Neuronal stem cell (in vitro differentiated cells): ENCODE results near the gene RUNDC3A.

Experiments
- DNase-seq: peaks from one replicate; pipeline ENCODE4 v3.0.0-alpha.2; 2013; ENCODE audit warnings: low spot score
- H2AFZ ChIP-seq: one replicate; pipeline ENCODE4 v1.6.1; 2013; ENCODE audit warnings: mild to moderate bottlenecking, low read length, inconsistent platforms
- H2AK5ac ChIP-seq: 2 replicates; pipeline ENCODE4 v1.6.1; 2013; ENCODE audit warnings: low read depth, mild to moderate bottlenecking, inconsistent platforms, low read length, moderate library complexity, mixed read lengths
- H2BK120ac ChIP-seq: 2 replicates; pipeline ENCODE4 v1.6.1; 2013; ENCODE audit warnings: low read depth, mild to moderate bottlenecking, inconsistent platforms, low read length, moderate library complexity, mixed read lengths
- H2BK12ac ChIP-seq: one replicate; pipeline ENCODE4 v1.6.1; 2013; ENCODE audit warnings: low read length, inconsistent platforms
- H2BK15ac ChIP-seq: 2 replicates; pipeline ENCODE4 v1.6.1; 2013; ENCODE audit warnings: mild to moderate bottlenecking, low read length, inconsistent platforms, mixed read lengths
- H2BK5ac ChIP-seq: one replicate; pipeline ENCODE4 v1.6.1; 2013; ENCODE audit warnings: inconsistent platforms, mild to moderate bottlenecking, low read length, moderate library complexity
- H3K14ac ChIP-seq: one replicate; pipeline ENCODE4 v1.6.1; 2013; ENCODE audit warnings: low read length, inconsistent platforms
- H3K18ac ChIP-seq: 2 replicates; pipeline ENCODE4 v1.6.1; 2013; ENCODE audit warnings: low read length, inconsistent platforms
- H3K23ac ChIP-seq: 2 replicates; pipeline ENCODE4 v1.6.1; 2013; ENCODE audit warnings: low read depth, mild to moderate bottlenecking, mixed read lengths, low read length, inconsistent platforms; ENCODE audit not compliant: poor library complexity
- H3K27ac ChIP-seq: replicated peaks from 3 replicates; pipeline ENCODE4 v1.5.1; 2013; ENCODE audit warnings: low read length, inconsistent platforms
- H3K27me3 ChIP-seq, 3 experiments: 2 replicates each; pipeline ENCODE4 v1.6.1; 2013; ENCODE audit warnings: low read length in 3 of 3, mild to moderate bottlenecking in 2 of 3, inconsistent platforms in 1 of 3, low read depth in 1 of 3, mixed read lengths in 1 of 3, moderate library complexity in 1 of 3; ENCODE audit not compliant: control insufficient read depth in 3 of 3, insufficient read depth in 3 of 3
- H3K36me3 ChIP-seq, 2 donors: replicated peaks in 1 of 2; 2 replicates each; pipeline ENCODE4 v1.6.1; 2013; ENCODE audit warnings: low read length in 2 of 2; ENCODE audit not compliant: control insufficient read depth in 2 of 2, insufficient read depth in 2 of 2
- H3K4ac ChIP-seq: 2 replicates; pipeline ENCODE4 v1.6.1; 2013; ENCODE audit warnings: inconsistent platforms, mild to moderate bottlenecking, low read length, moderate library complexity
- H3K4me1 ChIP-seq, 2 donors: 1 replicate in 1 of 2; 2 replicates in 1 of 2; pipeline ENCODE4 v1.6.1; 2013; ENCODE audit warnings: low read length in 2 of 2, low read depth in 1 of 2; ENCODE audit not compliant: control insufficient read depth in 2 of 2, insufficient read depth in 1 of 2
- H3K4me2 ChIP-seq: one replicate; pipeline ENCODE4 v1.6.1; 2013; ENCODE audit warnings: mild to moderate bottlenecking, low read length, inconsistent platforms; ENCODE audit not compliant: insufficient read depth, poor library complexity, severe bottlenecking
- H3K4me3 ChIP-seq, 2 donors: 2 replicates each; pipeline ENCODE4 v1.5.1; 2013; ENCODE audit warnings: low read length in 2 of 2, mild to moderate bottlenecking in 2 of 2, inconsistent platforms in 1 of 2, moderate library complexity in 1 of 2
- H3K79me1 ChIP-seq: one replicate; pipeline ENCODE4 v1.6.1; 2013; ENCODE audit warnings: low read depth, mild to moderate bottlenecking, inconsistent platforms, low read length, moderate library complexity
- H3K9ac ChIP-seq: one replicate; pipeline ENCODE4 v1.6.1; 2013; ENCODE audit warnings: mild to moderate bottlenecking, low read depth, low read length, inconsistent platforms; ENCODE audit not compliant: poor library complexity
- H3K9me3 ChIP-seq, 2 donors: replicated peaks in 1 of 2; 2 replicates each; pipeline versions ENCODE3 to v1.6.1; 2013; ENCODE audit warnings: low read length in 2 of 2, mild to moderate bottlenecking in 2 of 2, inconsistent platforms in 1 of 2, low read depth in 1 of 2, mixed read lengths in 1 of 2, moderate library complexity in 1 of 2; ENCODE audit not compliant: control insufficient read depth in 2 of 2, insufficient read depth in 1 of 2
- H4K8ac ChIP-seq: one replicate; pipeline ENCODE4 v1.6.1; 2013; ENCODE audit warnings: low read depth, mild to moderate bottlenecking, inconsistent platforms, low read length, moderate library complexity
- H4K91ac ChIP-seq: one replicate; pipeline ENCODE4 v1.6.1; 2013; ENCODE audit warnings: low read length, low read depth, mild to moderate bottlenecking, inconsistent platforms; ENCODE audit not compliant: poor library complexity
- WGBS, 2 donors: extraction: QIAGEN DNeasy Blood & Tissue Kit; methylation state at CpG; one replicate each; pipeline ENCODE4 v1.1.7; 2013; ENCODE audit warnings: missing lambda C conversion rate in 2 of 2, mixed read lengths in 1 of 2; ENCODE audit not compliant: insufficient read length in 2 of 2, insufficient replicate concordance in 1 of 2; ENCODE audit errors: extremely low coverage in 2 of 2; 5-methylcytosine and 5-hydroxymethylcytosine counted together

Gene RUNDC3A

DNA sequence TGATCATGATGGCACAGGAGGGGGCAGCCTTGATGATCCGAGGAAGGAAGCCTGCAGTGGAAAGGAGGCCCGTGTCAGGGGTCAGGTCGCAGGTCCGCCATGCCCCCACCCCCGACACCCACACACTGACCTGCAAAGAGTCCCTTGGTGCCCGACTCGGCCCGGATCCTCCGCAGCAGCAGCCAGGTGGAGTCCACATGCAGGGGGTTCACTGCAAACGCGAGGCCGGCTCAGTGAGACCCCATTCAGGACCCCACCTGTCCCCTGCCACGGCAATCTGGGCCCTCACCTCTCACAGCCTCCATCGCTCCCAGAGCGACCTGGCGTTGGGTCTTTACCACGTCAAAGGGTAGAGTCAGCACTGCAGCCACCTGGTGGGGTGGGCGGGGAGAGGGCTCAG, 11.7 kb downstream of the RUNDC3A start:
- Histone ChIP-seq H2BK12ac (no peak overlapping the region), H2BK120ac (no peak overlapping the region), H3K4me3 (no peak overlapping the region), H3K9me3 (peaks cover 0 to 4% of the 10 kb centered on the region in 2 donors), H3K27ac (no peak overlapping the region), H3K18ac (no peak overlapping the region), H3K4me1 (peaks cover 3 to 15% of the 10 kb centered on the region in 2 donors), H2AFZ (no peak overlapping the region), H2BK15ac (no peak overlapping the region), H3K4me2 (no peak overlapping the region), H4K8ac (no peak overlapping the region), H4K91ac (no peak overlapping the region), H3K79me1 (peaks cover 12% of the 10 kb centered on the region), H3K23ac (no peak overlapping the region), H3K36me3 (peaks cover 10 to 34% of the 10 kb centered on the region in 2 donors), H2AK5ac (no peak overlapping the region), H3K14ac (no peak overlapping the region), H3K4ac (no peak overlapping the region), H3K27me3 (peaks cover 2 to 24% (median 16%) of the 10 kb centered on the region in 3 experiments), H2BK5ac (no peak overlapping the region), H3K9ac (no peak overlapping the region)
- DNase-seq, result no peak
- WGBS, 2 donors, result no CpG with 5 or more reads among the region's 18 CpGs

- H3K79me1 ChIP-seq, result peaks cover 12% of the 10 kb centered on the region
- peak overlapping the region; percentile 30 for H3K9ac ChIP-seq
- no peak overlapping the region for H2BK15ac ChIP-seq
- no peaks in the 10 kb centered on the region for H3K9me3 ChIP-seq
- H3K4me3 ChIP-seq, result no peak overlapping the region
- no peak overlapping the region for H3K23ac ChIP-seq
- peaks cover 2 to 17% (median 11%) of the 10 kb centered on the region in 3 experiments for H3K27me3 ChIP-seq
- DNase-seq, result no peak
- no peak overlapping the region for H2BK5ac ChIP-seq
- H3K4ac ChIP-seq, result no peak overlapping the region
- no peak overlapping the region for H3K14ac ChIP-seq
- H2BK12ac ChIP-seq, result no peak overlapping the region
- WGBS, 2 donors, result no CpG with 5 or more reads among the region's 21 CpGs
- H2AK5ac ChIP-seq, result no peak overlapping the region
- no peak overlapping the region for H3K27ac ChIP-seq
- H3K4me2 ChIP-seq, result no peak overlapping the region
- peaks cover 10 to 34% of the 10 kb centered on the region in 2 donors for H3K36me3 ChIP-seq
- peaks cover 6% of the 10 kb centered on the region in 2 donors for H3K4me1 ChIP-seq
- H2BK120ac ChIP-seq, result no peak overlapping the region
- no peak overlapping the region for H2AFZ ChIP-seq
- no peak overlapping the region for H4K91ac ChIP-seq
- H4K8ac ChIP-seq, result no peak overlapping the region
- no peak overlapping the region for H3K18ac ChIP-seq
Observed at GRCh38 chr17:44321246-44322120, 13.1 kb downstream of the RUNDC3A start.

DNA sequence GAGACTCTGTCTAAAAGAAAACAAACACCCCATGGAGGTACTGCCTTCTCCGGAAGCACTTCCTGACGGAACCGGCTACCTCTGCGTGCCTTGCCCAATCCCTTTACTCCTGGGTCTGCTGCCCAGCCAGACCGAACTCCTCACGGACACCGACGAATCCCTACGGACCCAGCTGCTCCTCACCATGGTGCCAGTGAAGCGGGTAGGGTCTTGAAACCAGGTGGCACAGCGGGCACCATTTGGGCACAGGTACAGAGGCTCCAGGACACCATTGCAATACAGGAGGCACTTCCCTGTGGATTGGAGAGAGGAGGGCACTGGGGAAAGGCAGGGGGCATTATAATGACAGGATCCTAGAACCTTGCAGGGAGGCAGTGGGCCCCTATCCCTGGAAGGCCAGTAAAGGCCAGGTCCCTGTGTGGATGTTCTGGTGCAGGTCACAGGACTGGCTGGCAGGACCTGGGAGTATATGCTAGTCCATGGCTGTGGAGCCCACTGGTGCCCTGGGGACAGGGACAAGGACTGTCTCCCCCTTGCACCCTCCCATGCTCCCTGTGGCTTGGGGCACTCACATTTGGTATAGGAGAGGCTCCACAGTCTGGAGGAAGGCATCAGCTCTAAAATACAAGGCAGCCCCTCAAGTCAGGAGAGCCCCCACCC, 14.0 kb downstream of the RUNDC3A start:
- H3K23ac ChIP-seq, result no peak overlapping the region
- H3K18ac ChIP-seq, result no peak overlapping the region
- no peak overlapping the region for H2AFZ ChIP-seq
- H4K8ac ChIP-seq, result no peak overlapping the region
- H3K9ac ChIP-seq, result peak overlapping the region; percentile 70
- no peaks in the 10 kb centered on the region for H3K9me3 ChIP-seq
- no peak for DNase-seq
- H2BK120ac ChIP-seq, result no peak overlapping the region
- H4K91ac ChIP-seq, result no peak overlapping the region
- H2AK5ac ChIP-seq, result no peak overlapping the region
- H3K36me3 ChIP-seq, result peaks cover 10 to 34% of the 10 kb centered on the region in 2 donors
- H3K4me3 ChIP-seq, result peak overlapping the region in 1 of 2 donors; percentile 44
- no peak overlapping the region for H3K4me2 ChIP-seq
- H2BK5ac ChIP-seq, result no peak overlapping the region
- peaks cover 4 to 8% of the 10 kb centered on the region in 2 donors for H3K4me1 ChIP-seq
- no peak overlapping the region for H2BK15ac ChIP-seq
- no peak overlapping the region for H3K4ac ChIP-seq
- WGBS, 2 donors, result no CpG with 5 or more reads among the region's 11 CpGs
- peaks cover 12% of the 10 kb centered on the region for H3K79me1 ChIP-seq
- H3K14ac ChIP-seq, result no peak overlapping the region
- H3K27ac ChIP-seq, result no peak overlapping the region
- peaks cover 2 to 12% (median 2%) of the 10 kb centered on the region in 3 experiments for H3K27me3 ChIP-seq
- no peak overlapping the region for H2BK12ac ChIP-seq
